Cardiac muscle cell (in vitro differentiated cells and primary cell): ENCODE measurements around the gene AK2. TPM values are rescaled to one million over a fixed set of nuclear protein-coding genes. Genes with fewer than 3 reads are reported as not detected.

Source experiments
- DNase-seq, 2 donors: peaks; one replicate each; pipeline versions ENCODE4 v3.0.0 to v3.0.0-alpha.2; 2010 to 2017; ENCODE audit warnings: low read depth in 1 of 2, low spot score in 1 of 2
- H3K27ac ChIP-seq: fragments of 200-600 bp; sonication (generic); 2 replicates; pipeline ENCODE4 v1.5.1; 2016
- H3K27me3 ChIP-seq: fragments of 200-600 bp; sonication (generic); 2 replicates; pipeline ENCODE4 v1.6.0; 2016; ENCODE audit warnings: control low read depth
- H3K36me3 ChIP-seq: fragments of 200-600 bp; sonication (generic); 2 replicates; pipeline ENCODE4 v1.5.1; 2016; ENCODE audit warnings: control low read depth
- H3K4me1 ChIP-seq: fragments of 200-600 bp; sonication (generic); 2 replicates; pipeline ENCODE4 v1.8.1; 2017; ENCODE audit warnings: low read depth, mild to moderate bottlenecking, mixed run types
- H3K4me3 ChIP-seq: fragments of 200-600 bp; sonication (generic); 2 replicates; pipeline ENCODE4 v1.5.1; 2016; ENCODE audit warnings: mild to moderate bottlenecking
- H3K9me3 ChIP-seq: fragments of 200-600 bp; sonication (generic); 2 replicates; pipeline ENCODE4 v1.5.1; 2017; ENCODE audit warnings: low read depth, mild to moderate bottlenecking, control low read depth
- polyA plus RNA-seq: library from polyadenylated mRNA; unstranded; fragments of >200 nt; fragmentation: Nextera tagmentation; extraction: Ambion mirVana; gene quantifications from 2 replicates; pipeline ENCODE4 v1.2.1, GENCODE V29; 2016
- total RNA-seq: library from RNA; depleted of rRNA; stranded (reverse); fragments of >200 nt; gene quantifications from 2 replicates; pipeline ENCODE4 v1.2.3, GENCODE V29; 2016
- TF ChIP-seq, protein P1 (sequence below): IDR thresholded peaks from 2 replicates; pipeline ENCODE4 v1.5.1; 2012; ENCODE audit warnings: low read depth, mild to moderate bottlenecking, low read length

The AK2 gene
- total and polyA plus RNA-seq, 2 experiments from 2014 or later: 201 to 281 TPM

- no peak overlapping the region for H3K4me3 ChIP-seq
- no peaks in the 10 kb centered on the region for H3K9me3 ChIP-seq
- no peak for DNase-seq
- H3K4me1 ChIP-seq: peaks cover 12% of the 10 kb centered on the region
- TF ChIP-seq, protein P1, sequence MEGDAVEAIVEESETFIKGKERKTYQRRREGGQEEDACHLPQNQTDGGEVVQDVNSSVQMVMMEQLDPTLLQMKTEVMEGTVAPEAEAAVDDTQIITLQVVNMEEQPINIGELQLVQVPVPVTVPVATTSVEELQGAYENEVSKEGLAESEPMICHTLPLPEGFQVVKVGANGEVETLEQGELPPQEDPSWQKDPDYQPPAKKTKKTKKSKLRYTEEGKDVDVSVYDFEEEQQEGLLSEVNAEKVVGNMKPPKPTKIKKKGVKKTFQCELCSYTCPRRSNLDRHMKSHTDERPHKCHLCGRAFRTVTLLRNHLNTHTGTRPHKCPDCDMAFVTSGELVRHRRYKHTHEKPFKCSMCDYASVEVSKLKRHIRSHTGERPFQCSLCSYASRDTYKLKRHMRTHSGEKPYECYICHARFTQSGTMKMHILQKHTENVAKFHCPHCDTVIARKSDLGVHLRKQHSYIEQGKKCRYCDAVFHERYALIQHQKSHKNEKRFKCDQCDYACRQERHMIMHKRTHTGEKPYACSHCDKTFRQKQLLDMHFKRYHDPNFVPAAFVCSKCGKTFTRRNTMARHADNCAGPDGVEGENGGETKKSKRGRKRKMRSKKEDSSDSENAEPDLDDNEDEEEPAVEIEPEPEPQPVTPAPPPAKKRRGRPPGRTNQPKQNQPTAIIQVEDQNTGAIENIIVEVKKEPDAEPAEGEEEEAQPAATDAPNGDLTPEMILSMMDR: no peak
- no peaks in the 10 kb centered on the region for H3K36me3 ChIP-seq
- H3K27ac ChIP-seq: no peak overlapping the region
- no peaks in the 10 kb centered on the region for H3K27me3 ChIP-seq
Observed at GRCh38 chr1:32960819-32961355, 75.8 kb downstream of the AK2 start.

DNA sequence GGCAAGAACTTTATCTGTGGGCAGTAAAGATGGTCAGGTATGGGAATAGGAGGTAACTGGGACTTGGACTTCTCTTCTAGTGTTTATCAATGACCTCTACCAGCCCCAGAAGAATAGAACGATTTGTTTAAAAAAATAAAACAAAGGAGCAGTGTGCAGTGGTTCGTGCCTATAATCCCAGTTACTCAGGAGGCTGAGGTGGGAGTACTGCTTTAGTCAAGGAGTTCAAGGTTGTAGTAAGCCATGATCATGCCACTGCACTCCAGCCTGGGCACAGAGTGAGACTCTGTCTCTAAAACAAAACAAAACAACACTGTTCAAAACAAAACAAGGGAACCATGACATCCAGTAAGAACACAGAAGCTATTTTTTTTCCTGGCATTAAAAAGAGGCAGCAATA is 76.3 kb downstream of the AK2 start:
- no peaks in the 10 kb centered on the region for H3K36me3 ChIP-seq
- H3K27me3 ChIP-seq: no peaks in the 10 kb centered on the region
- H3K4me3 ChIP-seq: no peak overlapping the region
- TF ChIP-seq, protein P1: no peak
- no peak overlapping the region for H3K27ac ChIP-seq
- H3K4me1 ChIP-seq: peaks cover 12% of the 10 kb centered on the region
- no peaks in the 10 kb centered on the region for H3K9me3 ChIP-seq
- DNase-seq: no peak

- H3K36me3 ChIP-seq: no peaks in the 10 kb centered on the region
- no peak overlapping the region for H3K27ac ChIP-seq
- H3K4me3 ChIP-seq: no peak overlapping the region
- no peaks in the 10 kb centered on the region for H3K27me3 ChIP-seq
- peaks cover 12% of the 10 kb centered on the region for H3K4me1 ChIP-seq
- DNase-seq: no peak
- H3K9me3 ChIP-seq: no peaks in the 10 kb centered on the region
- TF ChIP-seq, protein P1: no peak
Observed at GRCh38 chr1:32958827-32959226, 77.9 kb downstream of the AK2 start.

Other genes with a start within 250 kb of the AK2 start
- 77.9 and 80.3 TPM in 2 replicates for gene YARS1, start 219.5 kb downstream of the AK2 start, total RNA-seq
- 125 and 167 TPM in 2 replicates for gene YARS1, start 219.5 kb downstream of the AK2 start, polyA plus RNA-seq
- gene S100PBP, start 219.2 kb downstream of the AK2 start, total RNA-seq: 23.0 and 40.5 TPM in 2 replicates
- gene S100PBP, start 219.2 kb downstream of the AK2 start, polyA plus RNA-seq: 30.5 and 37.4 TPM in 2 replicates
- gene FNDC5, start 166.0 kb downstream of the AK2 start, total RNA-seq: 34.2 and 40.7 TPM in 2 replicates
- 18.0 and 37.4 TPM in 2 replicates for gene FNDC5, start 166.0 kb downstream of the AK2 start, polyA plus RNA-seq
- 3.7 TPM in 1 of 2 replicates, not detected in the other for gene HPCA, start 150.4 kb downstream of the AK2 start, total RNA-seq
- 1.6 TPM in 1 of 2 replicates, not detected in the other for gene HPCA, start 150.4 kb downstream of the AK2 start, polyA plus RNA-seq
- 30.3 and 61.6 TPM in 2 replicates for gene TMEM54, start 135.5 kb downstream of the AK2 start, total RNA-seq
- gene TMEM54, start 135.5 kb downstream of the AK2 start, polyA plus RNA-seq: 17.1 and 41.4 TPM in 2 replicates
- 15.8 and 28.5 TPM in 2 replicates for gene RNF19B, start 72.1 kb downstream of the AK2 start, total RNA-seq
- gene RNF19B, start 72.1 kb downstream of the AK2 start, polyA plus RNA-seq: 16.2 and 17.8 TPM in 2 replicates
- gene AZIN2, start 44.3 kb upstream of the AK2 start, total RNA-seq: 7.7 and 9.7 TPM in 2 replicates
- gene AZIN2, start 44.3 kb upstream of the AK2 start, polyA plus RNA-seq: 13.4 and 18.6 TPM in 2 replicates
- gene TRIM62, start 145.2 kb upstream of the AK2 start, total RNA-seq: 5.8 and 6.3 TPM in 2 replicates
- gene TRIM62, start 145.2 kb upstream of the AK2 start, polyA plus RNA-seq: 2.4 and 3.1 TPM in 2 replicates
- gene ZNF362, start 219.6 kb upstream of the AK2 start, total RNA-seq: 62.0 and 77.5 TPM in 2 replicates
- gene ZNF362, start 219.6 kb upstream of the AK2 start, polyA plus RNA-seq: 53.4 and 57.9 TPM in 2 replicates